ENCODE measurements around the gene AK1.

Gene AK1

DNA sequence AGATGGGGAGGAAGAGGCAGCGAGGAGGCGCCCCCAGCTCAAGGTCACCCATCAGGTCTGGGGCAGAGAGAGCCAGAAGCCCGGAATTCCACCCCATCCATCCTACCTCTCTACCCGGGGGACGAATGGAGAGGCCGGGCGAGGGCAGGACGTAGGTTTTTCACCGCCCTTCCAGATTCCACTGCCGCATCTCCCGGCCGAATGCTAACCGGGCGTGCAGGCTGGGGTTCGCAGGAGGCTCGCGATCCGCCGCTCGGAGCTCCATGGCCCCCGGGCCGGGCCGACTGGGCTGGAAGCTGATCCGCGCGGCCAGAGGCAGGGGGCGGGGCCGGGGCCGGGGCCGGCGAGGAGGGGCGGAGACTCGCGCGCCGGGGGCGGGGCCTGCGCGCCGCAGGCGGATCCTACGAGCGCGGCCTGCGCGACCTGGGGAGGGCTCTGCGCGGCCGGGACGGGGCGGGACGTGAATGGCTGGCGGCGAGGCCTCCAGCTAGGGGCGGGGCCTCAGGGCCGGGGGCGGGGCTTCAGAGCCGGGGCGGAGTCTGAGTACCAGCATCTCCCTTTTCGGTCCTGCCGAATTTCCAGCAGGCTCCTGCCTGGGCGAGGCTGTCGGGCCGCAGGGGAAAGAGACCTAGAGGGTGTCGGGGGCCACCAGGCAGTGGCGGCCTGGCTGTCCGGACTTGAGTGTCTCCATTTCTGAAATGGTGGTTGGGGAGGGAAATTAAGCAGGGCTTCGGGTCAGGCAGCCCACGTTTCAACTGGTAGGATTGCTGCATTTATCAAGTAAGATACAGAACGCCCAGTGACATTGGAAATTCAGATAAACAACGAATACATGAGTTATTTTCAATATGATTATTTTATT, 39.5 kb upstream of the AK1 start, which contains the start of gene ST6GALNAC4:
Gene ST6GALNAC4 (minus strand): TSS at position 322 of the 862 bp plus-strand sequence. CDS start 622 bp downstream, outside the sequence.
- ChIA-PET CTCF (interaction anchor here (0.9 to 4.1 kb wide), 11 partner anchors 9 to 182 kb away, joined by 3 to 25 read pairs (median 3); partner anchors contain the start of genes ENG, ST6GALNAC6 and TOR2A), POLR2A (interaction anchor here (0.6 to 2.1 kb wide), 17 partner anchors 8 to 182 kb away, joined by 3 to 9 read pairs (median 3); partner anchors contain the start of genes CDK9 and TOR2A)
- DNase-seq (ENCODE audit: extremely low spot score), result peak; percentile 99
- TF ChIP-seq, protein P1, sequence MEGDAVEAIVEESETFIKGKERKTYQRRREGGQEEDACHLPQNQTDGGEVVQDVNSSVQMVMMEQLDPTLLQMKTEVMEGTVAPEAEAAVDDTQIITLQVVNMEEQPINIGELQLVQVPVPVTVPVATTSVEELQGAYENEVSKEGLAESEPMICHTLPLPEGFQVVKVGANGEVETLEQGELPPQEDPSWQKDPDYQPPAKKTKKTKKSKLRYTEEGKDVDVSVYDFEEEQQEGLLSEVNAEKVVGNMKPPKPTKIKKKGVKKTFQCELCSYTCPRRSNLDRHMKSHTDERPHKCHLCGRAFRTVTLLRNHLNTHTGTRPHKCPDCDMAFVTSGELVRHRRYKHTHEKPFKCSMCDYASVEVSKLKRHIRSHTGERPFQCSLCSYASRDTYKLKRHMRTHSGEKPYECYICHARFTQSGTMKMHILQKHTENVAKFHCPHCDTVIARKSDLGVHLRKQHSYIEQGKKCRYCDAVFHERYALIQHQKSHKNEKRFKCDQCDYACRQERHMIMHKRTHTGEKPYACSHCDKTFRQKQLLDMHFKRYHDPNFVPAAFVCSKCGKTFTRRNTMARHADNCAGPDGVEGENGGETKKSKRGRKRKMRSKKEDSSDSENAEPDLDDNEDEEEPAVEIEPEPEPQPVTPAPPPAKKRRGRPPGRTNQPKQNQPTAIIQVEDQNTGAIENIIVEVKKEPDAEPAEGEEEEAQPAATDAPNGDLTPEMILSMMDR (IDR thresholded peaks at IDR 0.05; ENCODE audit: control extremely low read depth, extremely low read depth, low read depth, missing control alignments), result no peak

DNA sequence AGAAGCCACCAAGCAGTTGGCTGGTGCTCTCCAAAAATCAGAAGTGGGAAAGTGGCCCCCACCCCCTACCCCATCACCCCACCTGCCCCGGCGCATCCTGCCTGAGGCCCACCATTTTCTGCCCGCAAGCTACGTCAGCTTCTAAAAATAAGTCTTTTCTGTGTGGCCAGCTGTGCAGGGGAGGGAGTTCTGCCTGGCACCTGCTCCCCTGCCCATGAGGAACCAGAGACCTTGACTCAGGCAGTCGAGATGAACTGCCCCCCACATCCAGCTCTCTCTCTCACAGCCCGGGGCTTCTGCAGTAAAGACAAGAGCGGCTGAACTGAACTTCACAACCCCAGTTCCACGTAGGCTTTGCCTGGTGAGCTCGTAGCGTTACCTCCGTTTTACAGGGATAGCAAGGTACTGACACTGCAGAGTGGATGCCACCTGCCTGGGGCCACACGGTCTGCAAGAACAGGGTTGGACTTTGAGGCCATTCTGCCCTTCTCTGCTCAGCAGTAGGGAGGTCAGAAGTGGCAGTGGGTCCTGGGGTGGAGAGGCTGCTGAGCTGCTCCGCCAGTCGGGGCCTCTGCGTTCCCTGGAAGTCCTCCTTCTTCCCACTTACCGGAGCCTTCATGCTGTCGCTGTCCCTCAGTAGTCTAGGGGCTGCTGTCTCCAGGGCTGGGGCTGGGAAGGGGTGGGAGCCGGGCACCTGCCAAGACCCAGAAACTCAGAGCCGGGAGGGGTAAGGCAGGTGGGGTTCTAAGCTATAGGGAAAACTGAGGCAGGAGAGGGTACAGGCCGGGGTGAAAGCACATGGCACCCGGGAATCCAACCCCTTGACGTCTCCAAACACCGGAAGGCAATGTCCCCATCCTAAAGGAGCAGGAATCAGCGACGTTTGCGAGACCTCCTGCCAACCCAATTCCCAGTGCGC, 38.6 kb upstream of the AK1 start:
- TF ChIP-seq, protein P1 (IDR thresholded peaks at IDR 0.05; ENCODE audit: control extremely low read depth, extremely low read depth, low read depth, missing control alignments), result no peak
- peak; percentile 48 for DNase-seq (ENCODE audit: extremely low spot score)
- CTCF ChIA-PET, result interaction anchor here (1.0 to 4.1 kb wide), 13 partner anchors 10 to 326 kb away, joined by 3 to 25 read pairs (median 4); partner anchors contain the start of genes DPM2, ENG, ST6GALNAC6 and TOR2A
- POLR2A ChIA-PET, result interaction anchor here (0.6 to 2.1 kb wide), 18 partner anchors 9 to 181 kb away, joined by 3 to 9 read pairs (median 4); partner anchors contain the start of genes CDK9 and TOR2A

DNA sequence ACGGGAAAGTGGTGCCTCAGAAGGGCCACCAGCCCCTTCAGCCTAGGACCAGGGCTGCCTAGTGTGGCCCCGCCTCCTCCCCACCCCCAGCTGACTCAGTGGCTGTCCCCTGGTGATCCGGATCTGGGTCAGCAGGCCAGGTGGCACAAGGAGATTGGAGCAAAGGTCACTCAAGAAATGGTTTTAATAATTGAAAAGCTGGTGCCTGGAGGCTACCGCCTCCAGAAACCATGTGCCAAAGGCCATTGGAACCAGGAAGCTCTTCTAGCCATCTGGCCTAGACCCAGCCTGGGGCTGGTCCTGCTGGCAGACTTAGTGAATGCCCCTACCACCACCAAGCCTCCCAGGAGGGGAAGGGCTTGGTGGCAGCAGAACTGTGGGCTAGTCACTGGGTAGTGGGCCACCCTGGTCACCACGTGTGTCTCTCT, 37.9 kb upstream of the AK1 start:
- TF ChIP-seq, protein P1 (IDR thresholded peaks at IDR 0.05; ENCODE audit: control extremely low read depth, extremely low read depth, low read depth, missing control alignments), result no peak
- ChIA-PET CTCF (interaction anchor here (1.0 to 4.1 kb wide), 7 partner anchors 9 to 325 kb away, joined by 3 to 25 read pairs (median 4); partner anchors contain the start of genes DPM2 and TOR2A), POLR2A (interaction anchor here (0.5 to 2.1 kb wide), 5 partner anchors 8 to 130 kb away, joined by 3 to 9 read pairs (median 3); partner anchors contain the start of gene CDK9)
- no peak for DNase-seq (ENCODE audit: extremely low spot score)

GRCh38 chr9:127913682-127914081, 36.2 kb upstream of the AK1 start:
- POLR2A ChIA-PET, result no interaction called here
- CTCF ChIA-PET, result interaction anchor here (2.1 kb wide), 1 partner anchor 8 kb away, joined by 9 read pairs; no protein-coding TSS in a partner anchor
- TF ChIP-seq, protein P1 (IDR thresholded peaks at IDR 0.05; ENCODE audit: control extremely low read depth, extremely low read depth, low read depth, missing control alignments), result no peak
- no peak for DNase-seq (ENCODE audit: extremely low spot score)

GRCh38 chr9:127912882-127913281, 35.4 kb upstream of the AK1 start:
- ChIA-PET POLR2A (no interaction called here), CTCF (interaction anchor here (1.0 to 2.1 kb wide), 3 partner anchors 9 to 178 kb away, joined by 3 to 9 read pairs (median 4); partner anchors contain the start of gene TOR2A)
- TF ChIP-seq, protein P1 (IDR thresholded peaks at IDR 0.05; ENCODE audit: control extremely low read depth, extremely low read depth, low read depth, missing control alignments), result no peak
- no peak for DNase-seq (ENCODE audit: extremely low spot score)

Measured in GM10248 (cell line).